Measurements from ENCODE around the gene ARHGAP15. TPM values are rescaled to one million over a fixed set of nuclear protein-coding genes. Genes with fewer than 3 reads are reported as not detected.

The ARHGAP15 gene
- total and polyA plus RNA-seq, 9 donors: 6.7 to 21.0 (median 9.7) TPM

- DNase-seq: no peak
These were observed 155.0 kb downstream of the ARHGAP15 start for GRCh38 chr2:143284087-143284675.

GRCh38 chr2:143289025-143289424, 159.8 kb downstream of the ARHGAP15 start:
- no peak for DNase-seq
- no peaks in the 10 kb centered on the region for H3K9me3 ChIP-seq (replicated peaks; ENCODE audit: control insufficient read depth, low read depth, low read length)
- H3K4me1 ChIP-seq (ENCODE audit: control insufficient read depth, insufficient read depth, low read length): no peaks in the 10 kb centered on the region
- H3K27ac ChIP-seq (ENCODE audit: low read length): no peak overlapping the region
- no peak overlapping the region for H3K4me3 ChIP-seq (ENCODE audit: low read length)
- H3K36me3 ChIP-seq (ENCODE audit: control insufficient read depth, insufficient read depth, low read length): no peaks in the 10 kb centered on the region
- no peaks in the 10 kb centered on the region for H3K27me3 ChIP-seq (ENCODE audit: control insufficient read depth, insufficient read depth, low read length)

More at GRCh38 chr2:143284087-143284675, 155.0 kb downstream of the ARHGAP15 start:
- Histone ChIP-seq H3K9me3 (replicated peaks; ENCODE audit: control insufficient read depth, low read depth, low read length) (no peaks in the 10 kb centered on the region), H3K36me3 (ENCODE audit: control insufficient read depth, insufficient read depth, low read length) (no peaks in the 10 kb centered on the region), H3K4me1 (ENCODE audit: control insufficient read depth, insufficient read depth, low read length) (no peaks in the 10 kb centered on the region), H3K27me3 (ENCODE audit: control insufficient read depth, insufficient read depth, low read length) (no peaks in the 10 kb centered on the region), H3K27ac (ENCODE audit: low read length) (no peak overlapping the region), H3K4me3 (ENCODE audit: low read length) (no peak overlapping the region)
- 40% methylated on average over 1 of the region's 7 CpGs for WGBS (ENCODE audit: insufficient coverage)

DNA sequence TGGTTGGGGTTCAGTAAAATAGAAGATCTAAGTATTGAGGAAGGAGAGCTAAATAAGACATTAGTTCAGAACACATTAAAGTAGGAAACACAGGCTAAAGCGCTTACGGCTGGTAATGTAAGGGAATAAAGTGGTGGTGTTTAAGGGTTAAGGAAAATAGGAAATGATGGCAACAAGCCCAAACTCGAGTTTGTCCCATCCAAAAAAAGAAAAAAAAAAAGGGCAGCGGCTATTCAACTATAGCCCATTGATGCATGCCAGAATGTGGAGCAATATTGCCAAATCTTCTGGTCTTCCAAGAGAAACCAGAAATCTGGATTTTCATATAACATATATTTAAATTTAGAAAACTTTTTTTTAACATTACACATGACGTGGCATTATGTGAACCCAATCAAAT, 161.0 kb downstream of the ARHGAP15 start:
- H3K4me1 ChIP-seq (ENCODE audit: control insufficient read depth, insufficient read depth, low read length): no peaks in the 10 kb centered on the region
- no peak for DNase-seq
- WGBS (ENCODE audit: insufficient coverage): no CpG with 5 or more reads among the region's 5 CpGs
- no peaks in the 10 kb centered on the region for H3K36me3 ChIP-seq (ENCODE audit: control insufficient read depth, insufficient read depth, low read length)
- no peak overlapping the region for H3K4me3 ChIP-seq (ENCODE audit: low read length)
- no peak overlapping the region for H3K27ac ChIP-seq (ENCODE audit: low read length)
- no peaks in the 10 kb centered on the region for H3K27me3 ChIP-seq (ENCODE audit: control insufficient read depth, insufficient read depth, low read length)
- H3K9me3 ChIP-seq (replicated peaks; ENCODE audit: control insufficient read depth, low read depth, low read length): no peaks in the 10 kb centered on the region

DNA sequence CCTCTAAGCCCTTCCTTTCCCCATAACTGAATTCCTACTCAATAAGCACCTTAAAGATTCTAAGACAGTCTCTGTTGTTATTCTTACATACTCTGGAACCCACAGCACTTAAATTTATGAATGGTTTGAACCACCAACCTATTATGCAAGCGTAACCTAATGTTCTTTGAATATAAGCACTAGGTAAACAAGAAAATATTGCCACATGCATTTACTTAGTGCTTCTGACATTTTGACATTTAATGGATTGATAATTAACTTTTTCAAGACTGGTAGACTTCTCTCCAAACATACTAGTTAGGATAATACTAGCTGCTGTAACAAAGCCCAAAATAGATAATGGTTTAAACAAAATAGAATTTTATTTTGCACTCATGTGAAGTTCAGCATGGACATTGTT, 164.8 kb downstream of the ARHGAP15 start:
- DNase-seq: no peak

DNA sequence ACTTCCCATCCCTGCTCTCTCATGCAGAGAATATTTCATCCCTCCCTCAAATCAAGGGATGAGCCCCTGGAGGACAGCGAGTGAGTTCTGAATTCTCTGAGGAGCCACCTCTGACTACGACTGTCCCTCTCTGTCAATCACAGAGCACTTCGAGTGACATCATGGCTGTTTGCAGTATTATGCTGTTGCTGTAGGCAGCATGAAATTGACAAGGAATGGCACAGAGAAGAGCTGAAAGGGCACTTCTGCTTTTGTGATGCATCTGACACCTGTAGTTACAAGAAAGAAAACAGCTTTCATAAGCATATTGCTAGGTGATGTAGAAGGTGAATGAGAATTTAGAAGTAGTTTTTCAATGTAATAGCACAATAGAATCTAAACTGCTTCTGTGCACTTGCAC, 166.9 kb downstream of the ARHGAP15 start:
- Histone ChIP-seq H3K4me1 (ENCODE audit: control insufficient read depth, insufficient read depth, low read length) (no peaks in the 10 kb centered on the region), H3K27me3 (ENCODE audit: control insufficient read depth, insufficient read depth, low read length) (no peaks in the 10 kb centered on the region), H3K9me3 (replicated peaks; ENCODE audit: control insufficient read depth, low read depth, low read length) (no peaks in the 10 kb centered on the region), H3K4me3 (ENCODE audit: low read length) (no peak overlapping the region), H3K27ac (ENCODE audit: low read length) (no peak overlapping the region), H3K36me3 (ENCODE audit: control insufficient read depth, insufficient read depth, low read length) (no peaks in the 10 kb centered on the region)
- no peak for DNase-seq
- 84% methylated on average over 3 of the region's 3 CpGs for WGBS (ENCODE audit: insufficient coverage)

More for the DNA sequence above, 164.8 kb downstream of the ARHGAP15 start:
- no peak overlapping the region for H3K4me3 ChIP-seq (ENCODE audit: low read length)
- H3K4me1 ChIP-seq (ENCODE audit: control insufficient read depth, insufficient read depth, low read length): no peaks in the 10 kb centered on the region
- H3K27ac ChIP-seq (ENCODE audit: low read length): no peak overlapping the region
- no peaks in the 10 kb centered on the region for H3K9me3 ChIP-seq (replicated peaks; ENCODE audit: control insufficient read depth, low read depth, low read length)
- H3K36me3 ChIP-seq (ENCODE audit: control insufficient read depth, insufficient read depth, low read length): no peaks in the 10 kb centered on the region
- no peaks in the 10 kb centered on the region for H3K27me3 ChIP-seq (ENCODE audit: control insufficient read depth, insufficient read depth, low read length)
- WGBS (ENCODE audit: insufficient coverage): no CpG with 5 or more reads among the region's 1 CpG

GRCh38 chr2:143297182-143297581, 168.0 kb downstream of the ARHGAP15 start:
- no peaks in the 10 kb centered on the region for H3K9me3 ChIP-seq (replicated peaks; ENCODE audit: control insufficient read depth, low read depth, low read length)
- DNase-seq: no peak
- H3K36me3 ChIP-seq (ENCODE audit: control insufficient read depth, insufficient read depth, low read length): no peaks in the 10 kb centered on the region
- no peak overlapping the region for H3K4me3 ChIP-seq (ENCODE audit: low read length)
- H3K27me3 ChIP-seq (ENCODE audit: control insufficient read depth, insufficient read depth, low read length): no peaks in the 10 kb centered on the region
- no peaks in the 10 kb centered on the region for H3K4me1 ChIP-seq (ENCODE audit: control insufficient read depth, insufficient read depth, low read length)
- no peak overlapping the region for H3K27ac ChIP-seq (ENCODE audit: low read length)

GRCh38 chr2:143300536-143300935, 171.3 kb downstream of the ARHGAP15 start:
- H3K4me1 ChIP-seq (ENCODE audit: control insufficient read depth, insufficient read depth, low read length): no peaks in the 10 kb centered on the region
- peak; percentile 12 for DNase-seq
- H3K27me3 ChIP-seq (ENCODE audit: control insufficient read depth, insufficient read depth, low read length): no peaks in the 10 kb centered on the region
- H3K27ac ChIP-seq (ENCODE audit: low read length): no peak overlapping the region
- H3K9me3 ChIP-seq (replicated peaks; ENCODE audit: control insufficient read depth, low read depth, low read length): no peaks in the 10 kb centered on the region
- no peak overlapping the region for H3K4me3 ChIP-seq (ENCODE audit: low read length)
- H3K36me3 ChIP-seq (ENCODE audit: control insufficient read depth, insufficient read depth, low read length): no peaks in the 10 kb centered on the region

- Histone ChIP-seq H3K9me3 (replicated peaks; ENCODE audit: control insufficient read depth, low read depth, low read length) (no peaks in the 10 kb centered on the region), H3K4me3 (ENCODE audit: low read length) (no peak overlapping the region), H3K36me3 (ENCODE audit: control insufficient read depth, insufficient read depth, low read length) (no peaks in the 10 kb centered on the region), H3K27me3 (ENCODE audit: control insufficient read depth, insufficient read depth, low read length) (no peaks in the 10 kb centered on the region), H3K4me1 (ENCODE audit: control insufficient read depth, insufficient read depth, low read length) (peaks cover 2% of the 10 kb centered on the region), H3K27ac (ENCODE audit: low read length) (no peak overlapping the region)
- 67% methylated on average over 1 of the region's 2 CpGs for WGBS (ENCODE audit: insufficient coverage)
- DNase-seq: no peak
These were observed 182.2 kb downstream of the ARHGAP15 start for GRCh38 chr2:143311426-143311825.

DNA sequence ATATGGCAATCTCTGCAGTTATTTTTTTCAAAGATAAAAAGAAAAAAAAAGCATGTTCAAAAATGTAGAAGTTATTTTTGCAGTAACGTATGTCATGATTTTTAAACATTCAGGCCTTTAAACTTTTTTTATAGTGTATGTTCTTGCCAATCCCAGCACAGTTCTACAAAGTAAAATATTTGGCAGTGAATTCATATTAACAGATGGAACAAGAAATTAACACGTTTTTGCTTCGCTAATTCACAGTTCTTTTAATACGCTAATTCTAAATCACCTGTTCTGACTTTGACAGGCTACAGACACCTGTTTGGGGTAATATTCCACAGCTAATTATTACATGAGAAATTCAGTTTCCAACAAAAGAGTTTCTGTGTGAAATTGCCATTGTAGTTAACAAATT, 183.2 kb downstream of the ARHGAP15 start:
- DNase-seq: peak; percentile 53

DNA sequence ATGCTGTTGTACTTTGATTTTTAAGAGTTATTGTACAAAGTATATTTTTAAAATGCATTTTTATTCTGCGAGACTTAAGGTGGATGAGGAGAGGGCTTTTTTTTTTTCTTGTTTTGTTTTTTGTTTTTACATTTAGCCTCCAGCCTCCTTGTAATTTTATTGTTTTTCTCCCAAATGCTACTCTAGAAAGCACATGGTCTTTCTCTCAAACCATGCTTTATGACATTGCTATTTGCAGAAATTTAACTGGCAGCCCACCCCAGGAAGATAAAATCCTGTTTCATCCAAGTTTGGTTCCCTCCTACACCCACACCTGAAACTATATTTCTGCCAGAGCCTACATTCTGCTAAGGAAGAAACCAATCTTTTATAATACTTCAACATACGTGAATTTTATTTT, 184.6 kb downstream of the ARHGAP15 start:
- no CpG with 5 or more reads among the region's 2 CpGs for WGBS (ENCODE audit: insufficient coverage)
- Histone ChIP-seq H3K4me3 (ENCODE audit: low read length) (no peak overlapping the region), H3K9me3 (replicated peaks; ENCODE audit: control insufficient read depth, low read depth, low read length) (no peaks in the 10 kb centered on the region), H3K4me1 (ENCODE audit: control insufficient read depth, insufficient read depth, low read length) (peaks cover 2% of the 10 kb centered on the region), H3K36me3 (ENCODE audit: control insufficient read depth, insufficient read depth, low read length) (no peaks in the 10 kb centered on the region), H3K27ac (ENCODE audit: low read length) (no peak overlapping the region), H3K27me3 (ENCODE audit: control insufficient read depth, insufficient read depth, low read length) (no peaks in the 10 kb centered on the region)
- no peak for DNase-seq

More for the DNA sequence above, 183.2 kb downstream of the ARHGAP15 start:
- Histone ChIP-seq H3K27me3 (ENCODE audit: control insufficient read depth, insufficient read depth, low read length) (no peaks in the 10 kb centered on the region), H3K36me3 (ENCODE audit: control insufficient read depth, insufficient read depth, low read length) (no peaks in the 10 kb centered on the region), H3K4me1 (ENCODE audit: control insufficient read depth, insufficient read depth, low read length) (peaks cover 2% of the 10 kb centered on the region), H3K9me3 (replicated peaks; ENCODE audit: control insufficient read depth, low read depth, low read length) (no peaks in the 10 kb centered on the region), H3K27ac (ENCODE audit: low read length) (peak overlapping the region; percentile 66), H3K4me3 (ENCODE audit: low read length) (no peak overlapping the region)
- no CpG with 5 or more reads among the region's 4 CpGs for WGBS (ENCODE audit: insufficient coverage)

GRCh38 chr2:143321994-143322393, 192.8 kb downstream of the ARHGAP15 start:
- H3K27me3 ChIP-seq (ENCODE audit: control insufficient read depth, insufficient read depth, low read length): no peaks in the 10 kb centered on the region
- DNase-seq: no peak
- H3K4me3 ChIP-seq (ENCODE audit: low read length): no peak overlapping the region
- H3K27ac ChIP-seq (ENCODE audit: low read length): no peak overlapping the region
- H3K36me3 ChIP-seq (ENCODE audit: control insufficient read depth, insufficient read depth, low read length): no peaks in the 10 kb centered on the region
- no CpG with 5 or more reads among the region's 3 CpGs for WGBS (ENCODE audit: insufficient coverage)
- H3K4me1 ChIP-seq (ENCODE audit: control insufficient read depth, insufficient read depth, low read length): no peaks in the 10 kb centered on the region
- no peaks in the 10 kb centered on the region for H3K9me3 ChIP-seq (replicated peaks; ENCODE audit: control insufficient read depth, low read depth, low read length)
